GM19438 (cell line): Measurements from ENCODE around the gene TRAF2.

Source experiments
- ATAC-seq: cut with Tn5 transposase; IDR thresholded peaks from one replicate; pipeline ENCODE4 v1.9.1; 2021; ENCODE audit warnings: low read depth; ENCODE audit not compliant: unreplicated experiment

TRAF2 gene

DNA sequence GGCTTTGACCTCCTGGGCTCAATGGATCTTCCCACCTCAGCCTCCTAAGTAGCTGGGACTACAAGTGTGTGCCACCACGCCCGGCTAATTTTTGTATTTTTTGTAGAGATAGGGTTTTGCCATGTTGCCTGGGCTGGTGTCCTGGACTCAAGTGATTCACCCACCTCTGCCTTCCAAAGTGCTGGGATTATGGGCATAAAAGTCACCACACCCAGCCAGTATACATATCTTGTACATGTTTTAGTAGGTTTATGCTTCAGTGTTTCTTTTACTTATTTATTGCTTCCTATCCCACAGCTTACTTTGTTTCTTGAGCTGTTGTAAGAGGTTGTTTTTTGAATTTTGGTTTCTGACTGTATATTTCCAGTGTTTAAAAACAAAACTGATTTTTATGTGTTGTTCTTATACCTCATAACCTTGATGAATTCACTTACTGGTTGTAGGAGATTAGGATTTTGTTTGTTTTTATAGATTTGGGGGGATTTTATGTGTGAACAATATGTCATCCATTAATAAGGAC lies 45.4 kb downstream of the TRAF2 start:
- no peak for ATAC-seq

DNA sequence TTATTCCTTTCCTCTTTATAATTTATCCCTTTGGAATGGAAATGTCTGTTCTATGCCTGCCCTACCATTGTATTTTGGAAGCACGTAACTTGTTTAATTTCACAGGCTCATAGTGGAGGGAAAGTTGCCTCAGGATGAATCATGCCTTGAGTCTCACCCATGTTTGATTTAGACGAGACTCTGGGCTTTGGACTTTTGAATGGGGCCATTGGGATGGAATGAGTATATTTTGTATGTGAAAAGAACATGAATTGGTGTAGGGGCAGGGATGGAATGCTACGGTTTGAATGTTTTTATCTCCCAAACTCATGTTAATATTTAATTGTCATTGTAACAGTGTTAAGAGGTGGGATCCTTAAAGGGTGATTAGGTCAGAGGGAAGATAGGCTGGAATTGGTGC lies 48.0 kb downstream of the TRAF2 start:
- ATAC-seq, result no peak

DNA sequence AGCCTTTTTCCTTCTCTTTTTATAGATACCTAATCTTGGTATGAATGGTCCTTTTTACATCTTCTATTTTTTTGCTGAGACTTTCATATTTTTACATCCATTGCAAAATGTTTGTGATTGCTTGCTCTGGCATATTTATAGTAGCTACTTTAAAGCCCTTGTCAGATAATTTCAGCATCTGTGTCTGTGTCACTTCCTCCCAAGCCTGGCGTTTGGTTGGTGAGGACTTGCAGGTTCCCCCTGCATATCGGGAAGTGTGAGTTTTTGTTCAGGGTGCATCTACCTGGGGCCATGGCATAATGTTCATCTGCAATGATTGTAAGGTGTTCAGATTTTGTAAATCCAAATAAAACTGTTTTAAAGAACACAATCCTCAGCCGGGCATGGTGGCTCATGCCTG lies 49.3 kb downstream of the TRAF2 start:
- no peak for ATAC-seq

DNA sequence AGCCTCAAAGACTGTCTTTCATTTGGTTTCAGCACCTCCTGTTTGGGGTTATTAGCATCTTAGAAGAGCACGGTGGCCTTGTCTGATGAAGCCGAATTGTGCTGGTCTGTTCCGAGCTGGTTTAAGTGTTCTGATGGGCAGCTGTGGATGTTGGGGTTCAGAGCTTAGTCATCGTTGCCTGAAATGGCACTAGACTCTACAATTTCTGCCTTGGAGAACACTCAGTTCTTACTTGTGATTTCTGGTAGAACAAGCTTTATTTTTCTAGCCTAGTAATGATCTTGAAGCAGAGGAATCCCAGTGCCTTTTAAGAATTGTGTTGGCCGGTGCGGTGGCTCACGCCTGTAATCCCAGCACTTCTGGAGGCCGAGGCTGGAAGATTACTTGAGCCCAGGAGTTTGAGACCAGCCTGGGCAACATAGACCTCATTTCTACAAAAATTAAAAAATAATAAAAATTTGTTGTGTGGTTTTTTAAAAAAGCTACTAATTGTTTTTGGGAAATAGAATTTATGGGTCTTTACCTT lies 50.4 kb downstream of the TRAF2 start:
- ATAC-seq, result no peak

DNA sequence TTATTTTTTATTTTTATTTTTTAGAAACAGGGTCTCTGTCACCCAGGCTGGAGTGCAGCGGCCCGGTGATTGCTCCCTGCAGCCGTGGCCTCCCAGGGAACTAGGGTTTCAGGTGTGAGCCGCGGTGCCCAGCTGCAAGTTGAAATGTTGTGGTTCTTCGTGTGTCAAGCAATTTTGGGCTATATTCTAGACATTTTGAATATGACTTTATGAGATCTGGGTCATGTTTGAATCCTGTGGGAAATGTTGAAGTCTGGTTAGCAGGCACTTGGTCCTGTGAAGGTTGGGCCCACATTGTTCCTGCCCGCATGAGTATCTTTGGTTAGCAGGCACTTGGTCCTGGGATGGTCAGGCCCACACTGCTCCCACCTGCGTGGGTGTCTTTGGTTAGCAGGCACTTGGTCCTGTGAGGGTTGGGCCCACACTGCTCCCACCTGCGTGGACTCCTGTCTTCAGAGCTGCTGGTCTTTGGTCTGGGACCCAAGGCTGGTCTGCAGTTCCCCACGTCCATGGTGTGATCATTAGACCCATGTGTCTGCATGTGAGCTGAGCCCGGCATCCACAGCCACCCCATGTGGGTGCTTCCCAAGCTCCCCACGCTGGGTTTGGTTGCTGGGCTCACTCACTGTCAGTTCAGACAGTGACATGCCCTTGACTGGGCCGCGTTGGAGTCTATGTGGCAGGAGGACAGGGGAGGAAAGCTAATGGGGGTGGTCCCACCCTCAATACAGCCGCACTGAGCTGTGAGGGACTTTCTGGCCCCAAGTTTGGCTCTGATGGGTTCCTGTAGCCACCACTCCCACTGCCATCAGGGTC lies 51.1 kb downstream of the TRAF2 start:
- no peak for ATAC-seq

DNA sequence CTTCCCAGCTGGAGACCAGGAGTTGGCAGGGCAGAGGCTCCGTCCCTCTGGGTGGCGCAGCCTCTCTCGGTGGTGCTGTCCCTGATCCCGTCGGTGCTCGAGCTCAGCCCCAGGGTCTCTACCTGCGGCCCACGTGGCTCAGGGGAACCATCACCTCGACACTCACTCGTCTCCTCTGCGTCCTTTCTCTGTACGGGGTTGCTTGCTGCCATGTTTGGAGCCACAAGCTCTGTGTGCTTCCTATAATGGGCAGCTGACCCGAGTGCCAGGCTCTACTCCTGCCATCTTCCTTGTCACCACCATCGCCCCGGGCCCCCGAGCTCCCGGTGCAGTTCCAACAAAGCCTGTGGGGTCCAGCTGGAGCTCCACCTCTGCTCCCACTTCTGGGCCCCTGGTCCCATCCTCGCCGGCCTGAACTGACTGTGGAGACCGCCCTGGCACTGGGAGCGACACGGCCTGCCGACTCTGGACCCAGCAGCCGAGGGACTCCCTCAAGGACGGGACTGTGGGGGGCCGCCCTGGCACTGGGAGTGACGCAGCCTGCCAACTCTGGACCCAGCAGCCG lies 53.2 kb downstream of the TRAF2 start:
- no peak for ATAC-seq

DNA sequence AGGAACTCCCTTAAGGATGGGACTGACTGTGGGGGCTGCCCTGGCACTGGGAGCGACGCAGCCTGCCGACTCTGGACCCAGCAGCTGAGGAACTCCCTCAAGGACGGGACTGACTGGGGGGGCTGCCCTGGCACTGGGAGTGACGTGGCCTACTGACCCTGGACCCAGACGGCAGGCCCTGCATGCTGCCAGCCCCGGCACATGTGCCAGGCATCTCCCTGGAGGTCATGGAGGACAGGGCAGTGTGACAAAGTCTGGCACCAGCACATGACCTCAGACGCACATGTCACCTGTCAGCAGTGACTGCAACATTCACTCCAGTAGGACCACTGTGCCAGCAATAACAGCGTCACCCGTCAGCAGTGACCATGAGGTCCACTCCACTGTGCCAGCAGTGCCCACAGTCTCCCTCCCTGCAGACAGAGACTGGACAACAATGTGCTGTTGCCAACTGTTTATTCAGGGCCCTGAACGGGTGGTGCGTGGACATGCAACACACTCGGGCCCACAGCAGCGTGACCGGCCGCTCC lies 53.7 kb downstream of the TRAF2 start:
- no peak for ATAC-seq

DNA sequence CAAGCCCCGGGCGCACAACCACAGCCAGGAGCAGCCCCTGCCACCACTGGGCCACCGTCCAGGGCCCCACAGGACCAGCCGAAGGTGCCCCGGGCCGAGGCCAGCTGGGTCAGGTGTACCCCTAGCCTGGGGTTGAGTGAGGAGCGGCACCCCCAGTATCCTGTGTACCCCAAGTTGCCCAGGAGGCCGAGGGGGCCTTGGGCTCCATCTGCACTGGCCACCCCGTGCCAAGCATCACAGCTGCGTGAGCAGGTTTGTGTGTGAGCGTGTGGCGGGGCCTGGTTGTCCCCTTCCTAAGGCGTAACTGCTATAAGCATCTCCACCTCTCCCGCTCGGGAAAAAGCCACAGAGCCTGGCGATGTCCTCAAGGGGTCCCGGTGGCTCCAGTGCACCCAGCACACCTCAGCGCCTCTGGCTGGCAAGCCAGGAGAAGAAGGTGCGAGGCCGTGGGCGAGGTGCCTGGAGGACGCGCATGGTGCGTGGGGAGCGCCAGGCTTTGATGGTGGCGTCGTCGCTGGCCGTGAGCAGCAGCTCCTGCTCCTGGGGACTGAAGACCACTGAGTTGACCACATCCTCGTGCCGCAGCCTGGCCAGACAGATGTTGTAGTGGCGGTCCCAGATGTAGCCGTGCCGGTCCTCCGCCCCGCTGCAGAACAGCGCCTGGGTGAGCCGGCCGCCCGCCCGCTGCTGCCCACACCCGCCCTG lies 54.4 kb downstream of the TRAF2 start:
- ATAC-seq, result no peak

DNA sequence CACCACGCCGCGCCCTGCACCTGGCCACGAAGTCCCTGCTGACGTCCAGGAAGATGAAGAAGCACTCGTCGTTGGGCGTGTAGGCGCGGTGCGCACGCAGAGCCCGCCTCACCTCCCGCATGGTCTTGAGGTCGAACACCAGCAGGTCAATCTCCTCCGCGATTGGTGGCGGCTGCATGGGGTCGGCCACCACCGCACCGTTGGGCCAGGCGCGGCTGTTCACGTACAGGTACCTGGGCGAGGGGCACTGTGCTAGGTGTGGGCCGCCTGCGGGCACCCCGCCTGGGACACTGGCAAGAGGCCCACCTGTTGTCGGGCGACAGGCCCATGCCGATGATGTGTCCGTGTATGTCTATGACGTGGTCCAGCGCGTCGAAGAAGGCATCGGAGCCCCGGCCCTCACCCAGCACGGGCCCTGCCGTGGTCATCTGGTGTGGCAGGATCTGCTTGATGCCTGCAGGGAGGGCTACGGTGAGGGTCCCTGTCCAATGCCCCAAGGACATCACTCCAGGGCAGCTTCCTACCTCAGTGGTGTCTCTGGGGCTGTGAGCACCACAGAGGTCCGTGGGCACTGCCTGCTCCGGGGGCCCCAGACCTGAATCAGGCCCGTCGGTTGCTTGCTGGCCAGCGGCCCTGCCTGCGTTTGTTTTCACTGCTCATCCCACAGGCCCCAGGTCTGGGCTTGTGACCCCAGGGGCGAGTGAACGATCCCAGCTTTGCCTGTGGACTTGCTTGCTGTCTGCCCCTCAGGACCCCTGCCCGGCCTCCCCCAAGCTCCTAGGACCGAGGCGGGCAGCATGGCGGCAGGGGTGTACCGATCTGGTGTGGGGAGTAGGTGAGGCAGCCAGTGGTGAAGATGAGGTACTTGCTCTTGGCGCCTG lies 55.2 kb downstream of the TRAF2 start:
- ATAC-seq, result no peak

DNA sequence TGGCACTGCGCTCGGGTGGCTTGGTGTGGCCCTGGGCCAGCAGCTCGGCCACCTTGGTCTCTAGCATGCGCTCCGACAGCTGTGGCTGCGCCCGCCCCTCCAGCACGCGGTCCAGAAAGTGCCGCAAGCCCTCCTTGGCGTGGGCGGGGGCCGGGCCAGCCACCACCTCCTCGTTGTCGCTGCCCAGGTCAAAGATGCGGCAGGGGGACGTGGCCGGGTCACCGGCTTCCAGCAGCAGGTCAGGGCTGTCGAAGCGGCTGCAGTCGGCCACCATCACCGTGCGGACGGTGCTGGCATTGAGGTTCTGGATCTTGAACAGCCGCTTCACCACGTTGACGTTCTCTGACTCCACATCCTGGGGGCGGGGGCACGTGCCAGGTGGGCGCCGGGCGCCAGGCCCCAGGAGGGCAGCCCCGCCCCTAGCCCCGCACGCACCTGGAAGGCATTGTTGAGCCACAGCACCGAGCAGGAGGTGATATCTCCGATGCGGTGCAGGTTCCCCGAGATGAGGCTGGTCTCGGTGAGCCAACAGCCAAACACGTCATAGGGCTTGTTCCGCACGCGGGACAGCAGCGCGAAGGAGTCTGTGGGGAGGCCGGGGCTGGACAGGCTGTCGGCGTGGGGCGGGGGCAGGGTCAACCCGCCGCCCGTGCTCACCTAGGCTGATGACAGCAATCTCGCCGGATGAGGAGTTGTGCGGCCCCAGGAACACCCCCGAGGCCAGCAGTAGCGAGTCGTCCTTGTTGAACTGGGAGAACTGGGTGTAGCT lies 56.0 kb downstream of the TRAF2 start:
- no peak for ATAC-seq

DNA sequence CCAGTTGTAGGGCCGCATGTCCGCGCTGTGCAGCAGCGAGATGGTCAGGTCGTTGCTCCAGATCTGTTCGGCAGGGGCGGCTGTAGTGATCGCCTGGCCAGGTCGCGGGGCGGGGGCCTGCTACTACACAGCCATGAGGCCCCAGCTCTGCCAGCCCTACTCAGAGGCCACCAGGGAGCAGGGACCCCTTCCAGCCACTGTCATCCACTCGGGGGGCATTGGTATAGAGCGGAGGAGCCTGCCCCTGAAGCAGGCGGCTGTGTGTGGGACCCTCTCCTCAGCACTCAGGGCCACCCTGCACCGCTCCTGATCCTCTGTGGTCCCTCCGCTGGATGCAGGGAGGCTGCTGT lies 56.5 kb downstream of the TRAF2 start:
- no peak for ATAC-seq

DNA sequence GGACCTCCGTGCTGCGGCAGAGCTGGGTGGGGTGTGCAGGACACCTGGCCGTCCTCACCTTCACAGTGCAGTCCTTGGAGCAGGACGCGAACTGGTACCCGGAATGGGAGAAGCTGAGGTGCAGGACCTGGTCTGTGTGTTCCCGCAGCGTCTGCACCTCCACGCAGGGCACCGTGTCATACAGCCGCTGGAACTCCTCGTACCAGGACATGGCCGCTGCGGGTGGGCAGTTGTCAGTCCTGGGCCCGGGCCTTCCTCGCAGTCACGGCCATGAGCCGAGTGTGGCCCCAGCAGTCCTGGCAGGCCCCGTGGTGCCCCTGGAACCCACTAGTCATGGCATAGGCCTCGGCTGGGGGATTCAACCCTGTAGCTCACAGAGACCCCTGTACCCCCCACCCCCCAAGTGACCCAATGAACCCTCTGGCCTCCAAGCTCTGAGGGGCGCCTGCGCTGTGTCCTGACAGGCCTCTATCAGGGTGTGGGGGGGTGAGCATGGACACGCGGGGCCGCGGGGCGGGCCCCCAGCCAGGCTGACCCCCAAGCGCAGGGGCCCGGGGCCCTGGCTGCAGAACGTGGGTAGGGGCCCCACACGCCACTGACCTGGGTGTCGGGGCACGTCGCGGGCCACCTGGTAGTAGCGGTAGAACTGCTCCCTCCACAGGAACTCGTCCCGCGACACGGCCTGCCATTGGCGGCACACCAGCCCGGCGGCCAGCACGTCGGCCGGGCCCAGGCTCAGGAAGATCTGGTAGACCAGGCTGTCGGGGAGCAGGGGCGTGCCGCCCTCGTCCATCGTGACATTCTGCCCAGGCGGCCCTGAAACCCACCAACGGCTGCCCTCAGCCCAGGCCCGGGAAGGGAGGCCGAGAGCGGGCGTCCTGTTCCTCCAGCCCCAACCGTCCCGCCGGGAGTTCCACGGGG lies 57.2 kb downstream of the TRAF2 start:
- peak; percentile 22 for ATAC-seq

DNA sequence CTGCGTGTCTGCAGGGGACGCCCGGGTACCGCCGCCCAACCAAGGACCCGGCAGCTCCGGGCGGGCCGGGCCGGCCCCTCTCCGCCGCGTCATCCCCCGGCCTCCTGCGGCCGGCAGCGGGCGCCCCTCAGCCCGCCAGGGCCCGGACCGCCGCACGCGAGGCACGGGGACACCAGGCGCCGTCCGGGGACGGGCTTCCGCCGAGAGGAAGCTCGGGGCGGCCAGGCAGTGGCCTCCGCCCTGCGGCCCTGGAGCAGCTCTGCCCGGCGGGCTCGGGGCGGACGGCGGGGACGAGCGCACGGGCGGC lies 57.8 kb downstream of the TRAF2 start:
- ATAC-seq, result peak; percentile 30

DNA sequence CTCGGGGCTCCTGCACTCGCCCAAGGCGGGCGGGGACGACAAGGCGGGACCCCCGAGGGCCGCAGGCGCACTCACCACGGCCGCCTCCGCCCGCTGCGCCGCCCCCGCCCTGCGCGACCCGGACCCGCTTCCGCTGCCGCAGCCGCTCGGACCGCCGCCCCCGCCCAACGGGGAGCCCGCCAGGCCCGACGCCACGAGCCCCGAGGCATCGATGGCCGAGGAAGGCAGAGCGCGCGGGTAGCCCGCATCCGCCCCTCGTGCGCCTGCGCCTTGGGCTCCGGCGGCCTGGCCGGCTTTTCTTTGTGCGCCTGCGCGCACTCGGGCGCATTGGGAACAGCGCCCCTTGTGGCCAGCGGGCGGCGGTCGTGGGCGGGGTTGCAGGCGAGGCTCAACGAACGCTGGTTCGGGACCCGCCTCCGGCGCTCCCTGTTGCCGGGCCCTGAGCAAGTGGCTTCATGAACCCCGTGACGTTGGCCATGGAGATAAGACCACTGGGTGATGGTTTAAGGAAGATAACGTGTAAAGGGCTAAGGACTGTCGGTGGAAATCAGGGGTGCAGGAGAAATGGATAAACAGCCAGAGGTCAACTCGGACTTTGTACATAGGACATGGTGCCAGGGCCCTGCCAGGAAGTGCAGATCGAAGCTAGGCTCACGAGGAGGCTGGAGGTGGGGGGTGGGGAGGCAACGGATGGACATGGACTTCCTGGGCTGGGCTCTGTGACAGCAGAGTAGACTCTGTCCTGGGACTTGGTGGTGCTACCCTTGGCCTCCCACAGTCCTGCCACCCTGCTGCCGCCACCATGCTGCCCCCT lies 58.4 kb downstream of the TRAF2 start, which contains the start of the genes C8G and FBXW5:
Gene C8G, plus strand, starts transcription at position 725 of the 814 bp plus-strand sequence. Its CDS starts 78 bp downstream, at position 803.
Gene FBXW5, minus strand, starts transcription at position 220 of the 814 bp plus-strand sequence. CDS start 655 bp downstream, outside the sequence.
- ATAC-seq, result peak; percentile 66

DNA sequence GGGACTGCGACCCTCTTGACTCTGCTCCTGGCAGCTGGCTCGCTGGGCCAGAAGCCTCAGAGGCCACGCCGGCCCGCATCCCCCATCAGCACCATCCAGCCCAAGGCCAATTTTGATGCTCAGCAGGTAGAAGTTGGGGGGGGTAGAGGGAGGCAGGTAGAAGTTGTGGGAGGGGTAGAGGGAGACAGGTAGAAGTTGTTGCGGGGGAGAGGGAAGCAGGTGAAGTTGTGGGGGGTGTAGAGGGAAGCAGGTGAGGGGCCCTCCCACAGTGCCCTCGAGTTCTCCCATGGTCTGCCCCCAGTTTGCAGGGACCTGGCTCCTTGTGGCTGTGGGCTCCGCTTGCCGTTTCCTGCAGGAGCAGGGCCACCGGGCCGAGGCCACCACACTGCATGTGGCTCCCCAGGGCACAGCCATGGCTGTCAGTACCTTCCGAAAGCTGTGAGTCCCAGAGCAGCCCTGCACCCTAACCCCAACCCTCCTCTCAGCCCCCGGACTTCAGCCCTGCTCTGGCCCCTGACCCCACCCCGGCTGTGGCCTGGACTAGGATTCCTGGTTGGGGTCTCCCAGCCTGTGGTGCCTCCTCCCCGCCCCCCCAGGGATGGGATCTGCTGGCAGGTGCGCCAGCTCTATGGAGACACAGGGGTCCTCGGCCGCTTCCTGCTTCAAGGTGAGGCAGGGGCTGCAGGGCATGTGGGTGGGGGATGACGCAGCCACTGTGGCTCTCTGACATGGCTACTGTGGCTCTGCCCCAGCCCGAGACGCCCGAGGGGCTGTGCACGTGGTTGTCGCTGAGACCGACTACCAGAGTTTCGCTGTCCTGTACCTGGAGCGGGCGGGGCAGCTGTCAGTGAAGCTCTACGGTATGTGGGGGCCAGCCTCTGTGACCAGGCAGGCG lies 59.3 kb downstream of the TRAF2 start:
- ATAC-seq, result no peak

DNA sequence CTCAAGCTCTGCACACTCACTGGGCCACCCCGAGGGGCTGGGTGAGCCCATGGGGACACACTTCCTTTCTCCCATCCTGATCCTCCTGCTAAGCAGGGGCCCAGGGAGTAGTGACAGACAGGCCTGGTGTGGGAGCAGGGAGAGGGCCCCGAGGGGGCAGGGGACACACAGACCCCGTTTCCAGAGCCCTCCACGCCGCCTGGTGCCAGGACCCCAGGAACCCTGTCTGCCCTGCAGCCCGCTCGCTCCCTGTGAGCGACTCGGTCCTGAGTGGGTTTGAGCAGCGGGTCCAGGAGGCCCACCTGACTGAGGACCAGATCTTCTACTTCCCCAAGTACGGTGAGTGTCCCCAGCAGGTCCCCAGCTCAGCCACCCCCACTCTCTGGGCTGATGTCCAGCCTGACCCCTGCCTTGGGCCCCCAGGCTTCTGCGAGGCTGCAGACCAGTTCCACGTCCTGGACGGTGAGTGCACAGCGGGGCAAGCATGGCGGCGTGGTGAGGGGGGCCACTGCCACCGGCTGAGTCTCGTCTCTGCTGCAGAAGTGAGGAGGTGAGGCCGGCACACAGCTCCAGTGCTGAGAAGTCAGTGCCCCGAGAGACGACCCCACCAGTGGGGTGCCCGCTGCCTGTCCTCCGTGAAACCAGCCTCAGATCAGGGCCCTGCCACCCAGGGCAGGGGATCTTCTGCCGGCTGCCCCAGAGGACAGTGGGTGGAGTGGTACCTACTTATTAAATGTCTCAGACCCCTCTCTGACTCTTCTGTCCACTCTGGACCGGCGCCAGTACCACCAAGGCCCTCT lies 60.1 kb downstream of the TRAF2 start:
- no peak for ATAC-seq
